NCI-H2196 treated with DMSO at 0.1 percent for 48 hours (cell line): ENCODE data around the gene COX20.
"Not testable (repeated sequence)": the region's sequence is repeated elsewhere in the genome, so short reads cannot be mapped to it uniquely, and the experiment has no call there.

Experiments used
- DNase-seq: peaks from one replicate; lab custom pipeline; 2025; ENCODE audit not compliant: unreplicated experiment; lab: John Stamatoyannopoulos, UW

The COX20 gene

GRCh38 chr1:244821134-244821533 lies 14.3 kb upstream of the COX20 start:
- no peak for DNase-seq

- DNase-seq, result no peak
Measured at GRCh38 chr1:244822878-244823277, 12.6 kb upstream of the COX20 start.

GRCh38 chr1:244826712-244827111 lies 8.7 kb upstream of the COX20 start:
- no peak for DNase-seq

GRCh38 chr1:244830639-244831038 lies 4.8 kb upstream of the COX20 start:
- no peak for DNase-seq

GRCh38 chr1:244833260-244833659 lies 2.2 kb upstream of the COX20 start:
- not testable (repeated sequence) for DNase-seq

GRCh38 chr1:244833734-244834542 lies 1.5 kb upstream of the COX20 start:
- DNase-seq, result peak; percentile 4

GRCh38 chr1:244834543-244835275 lies 749 bp upstream of the COX20 start:
- peak; percentile 57 for DNase-seq

- DNase-seq, result no peak
Measured at GRCh38 chr1:244836135-244836521, 670 bp downstream of the COX20 start.

- no peak for DNase-seq
Measured at GRCh38 chr1:244836584-244836983, 1.1 kb downstream of the COX20 start.

- DNase-seq, result no peak
Measured at GRCh38 chr1:244837597-244838258, 2.3 kb downstream of the COX20 start.

- no peak for DNase-seq
Measured at GRCh38 chr1:244839656-244840055, 4.2 kb downstream of the COX20 start.

- DNase-seq, result no peak
Measured at GRCh38 chr1:244840219-244840794, 4.8 kb downstream of the COX20 start.

- DNase-seq, result no peak
Measured at GRCh38 chr1:244841273-244841927, 5.9 kb downstream of the COX20 start.

GRCh38 chr1:244843148-244843978 lies 7.9 kb downstream of the COX20 start:
- DNase-seq, result no peak

- no peak for DNase-seq
Measured at GRCh38 chr1:244844155-244845121, 9.0 kb downstream of the COX20 start.

- DNase-seq, result no peak
Measured at GRCh38 chr1:244846653-244847052, 11.2 kb downstream of the COX20 start.

- DNase-seq, result no peak
Measured at GRCh38 chr1:244849189-244849866, 13.9 kb downstream of the COX20 start.

GRCh38 chr1:244850099-244850852 lies 14.8 kb downstream of the COX20 start:
- no peak for DNase-seq
